Measurements from ENCODE around the gene CPEB2.

- TF ChIP-seq TAF1 (IDR thresholded peaks at IDR 0.05; ENCODE audit: borderline replicate concordance, low read depth, low read length), result no peak
- no peak for TF ChIP-seq POLR2A (IDR thresholded peaks at IDR 0.05; ENCODE audit: low read depth, low read length)
- no peak for TF ChIP-seq POLR2AphosphoS5 (IDR thresholded peaks at IDR 0.05; ENCODE audit: low read depth, low read length)
Observed at GRCh38 chr4:14965071-14965470, 37.2 kb upstream of the CPEB2 start.

Measured in GM12892 (cell line).